Suprapubic skin (tissue), 4 donors: ENCODE data around the gene BRD2.

Experiments used
- EP300 ChIP-seq: sonication (generic); formaldehyde crosslinking; IDR thresholded peaks from one replicate; pipeline ENCODE4 v1.6.1; 2017; ENCODE audit warnings: antibody characterized with exemption
- POLR2A ChIP-seq, 2 donors: fragments of 450-650 bp; IDR thresholded peaks; one replicate each; pipeline ENCODE4 v1.6.1; 2017; ENCODE audit warnings: antibody characterized with exemption in 2 of 2, mild to moderate bottlenecking in 2 of 2, moderate library complexity in 2 of 2
- POLR2AphosphoS5 ChIP-seq, 3 donors: sonication (generic); formaldehyde crosslinking; IDR thresholded peaks; one replicate each; pipeline ENCODE4 v1.6.1; 2017; ENCODE audit warnings: antibody characterized with exemption in 3 of 3
- TF ChIP-seq, protein P1 (sequence below), 2 donors: fragments of 200-600 bp in 1 of 2; fragments of 450-650 bp in 1 of 2; sonication (generic) in 1 of 2; IDR thresholded peaks; one replicate each; pipeline ENCODE4 v1.5.1; 2016 to 2019; ENCODE audit warnings: antibody characterized with exemption in 2 of 2, mild to moderate bottlenecking in 1 of 2, moderate library complexity in 1 of 2

DNA sequence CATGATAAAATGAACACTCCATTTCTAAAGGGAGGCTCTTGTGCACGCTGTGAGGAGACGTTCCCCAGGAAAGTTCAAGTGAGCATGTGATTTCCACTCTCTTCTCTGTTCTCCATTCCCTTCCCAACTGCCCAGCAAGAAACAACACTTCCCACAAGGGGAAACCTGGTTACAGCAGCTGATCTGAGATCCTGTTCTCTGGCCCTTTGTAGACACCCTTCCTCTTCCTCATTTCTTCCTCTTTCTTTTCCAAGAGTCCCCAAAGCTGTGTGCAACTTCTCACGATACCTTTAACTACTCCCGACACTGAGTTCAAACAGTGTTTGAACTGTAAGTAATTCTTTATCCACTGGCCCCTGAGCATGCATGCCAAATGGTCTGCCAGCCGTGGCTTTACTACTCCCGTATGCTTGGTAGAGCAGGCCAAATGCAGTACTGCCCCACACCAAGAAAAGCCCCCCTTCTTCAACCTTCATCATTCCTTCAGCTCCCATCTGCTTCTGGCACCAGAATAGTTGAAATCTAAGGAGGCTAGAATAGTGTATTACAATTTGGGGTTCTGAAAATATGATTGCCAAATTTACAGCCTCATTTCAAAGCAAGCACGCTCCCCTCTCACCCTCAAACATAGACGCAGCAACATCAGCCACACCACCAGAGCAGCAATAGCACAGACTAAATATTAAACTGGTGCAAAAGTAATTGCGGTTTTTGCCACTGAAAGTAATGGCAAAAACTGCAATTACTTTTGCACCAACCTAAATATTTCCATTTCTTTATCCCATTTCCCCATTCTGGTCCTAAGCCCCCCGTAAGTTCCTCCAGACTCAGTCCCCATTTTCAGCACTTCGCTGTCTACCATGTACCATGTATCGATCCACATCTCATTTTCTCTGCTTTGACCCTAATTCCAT lies 31.9 kb upstream of the BRD2 start:
- TF ChIP-seq, protein P1, sequence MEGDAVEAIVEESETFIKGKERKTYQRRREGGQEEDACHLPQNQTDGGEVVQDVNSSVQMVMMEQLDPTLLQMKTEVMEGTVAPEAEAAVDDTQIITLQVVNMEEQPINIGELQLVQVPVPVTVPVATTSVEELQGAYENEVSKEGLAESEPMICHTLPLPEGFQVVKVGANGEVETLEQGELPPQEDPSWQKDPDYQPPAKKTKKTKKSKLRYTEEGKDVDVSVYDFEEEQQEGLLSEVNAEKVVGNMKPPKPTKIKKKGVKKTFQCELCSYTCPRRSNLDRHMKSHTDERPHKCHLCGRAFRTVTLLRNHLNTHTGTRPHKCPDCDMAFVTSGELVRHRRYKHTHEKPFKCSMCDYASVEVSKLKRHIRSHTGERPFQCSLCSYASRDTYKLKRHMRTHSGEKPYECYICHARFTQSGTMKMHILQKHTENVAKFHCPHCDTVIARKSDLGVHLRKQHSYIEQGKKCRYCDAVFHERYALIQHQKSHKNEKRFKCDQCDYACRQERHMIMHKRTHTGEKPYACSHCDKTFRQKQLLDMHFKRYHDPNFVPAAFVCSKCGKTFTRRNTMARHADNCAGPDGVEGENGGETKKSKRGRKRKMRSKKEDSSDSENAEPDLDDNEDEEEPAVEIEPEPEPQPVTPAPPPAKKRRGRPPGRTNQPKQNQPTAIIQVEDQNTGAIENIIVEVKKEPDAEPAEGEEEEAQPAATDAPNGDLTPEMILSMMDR (IDR thresholded peaks at IDR 0.05): no peak
- no peak for TF ChIP-seq POLR2AphosphoS5 (IDR thresholded peaks at IDR 0.05)
- TF ChIP-seq POLR2A (IDR thresholded peaks at IDR 0.05): no peak
- no peak for TF ChIP-seq EP300
